ELF-1 (cell line): Measurements from ENCODE around the gene KRTAP10-9.
"Not testable (repeated sequence)": the region's sequence is repeated elsewhere in the genome, so short reads cannot be mapped to it uniquely, and the experiment has no call there.

Source experiments
- DNase-seq: peaks from one replicate; pipeline ENCODE4 v3.0.0-alpha.2; 2016; ENCODE audit warnings: low read depth, low spot score

Gene KRTAP10-9

DNA sequence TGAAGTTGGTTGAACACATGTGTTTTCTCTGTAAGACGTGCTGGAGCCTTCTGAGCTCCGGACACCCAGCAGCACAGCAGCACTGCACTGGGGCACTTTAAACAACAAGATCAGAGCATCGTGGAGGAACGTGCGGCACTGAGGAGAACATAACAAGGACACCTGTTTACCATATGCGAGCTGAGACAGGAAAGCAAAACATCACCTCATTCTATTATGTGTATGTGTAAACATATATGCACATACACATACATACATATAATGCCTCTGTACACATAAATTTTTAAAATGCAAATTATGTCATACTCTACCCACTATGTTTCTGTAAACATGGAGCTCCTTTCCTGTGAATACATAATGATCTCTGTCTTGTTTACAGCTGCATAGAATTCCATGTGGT is 31.4 kb upstream of the KRTAP10-9 start:
- DNase-seq = no peak

DNA sequence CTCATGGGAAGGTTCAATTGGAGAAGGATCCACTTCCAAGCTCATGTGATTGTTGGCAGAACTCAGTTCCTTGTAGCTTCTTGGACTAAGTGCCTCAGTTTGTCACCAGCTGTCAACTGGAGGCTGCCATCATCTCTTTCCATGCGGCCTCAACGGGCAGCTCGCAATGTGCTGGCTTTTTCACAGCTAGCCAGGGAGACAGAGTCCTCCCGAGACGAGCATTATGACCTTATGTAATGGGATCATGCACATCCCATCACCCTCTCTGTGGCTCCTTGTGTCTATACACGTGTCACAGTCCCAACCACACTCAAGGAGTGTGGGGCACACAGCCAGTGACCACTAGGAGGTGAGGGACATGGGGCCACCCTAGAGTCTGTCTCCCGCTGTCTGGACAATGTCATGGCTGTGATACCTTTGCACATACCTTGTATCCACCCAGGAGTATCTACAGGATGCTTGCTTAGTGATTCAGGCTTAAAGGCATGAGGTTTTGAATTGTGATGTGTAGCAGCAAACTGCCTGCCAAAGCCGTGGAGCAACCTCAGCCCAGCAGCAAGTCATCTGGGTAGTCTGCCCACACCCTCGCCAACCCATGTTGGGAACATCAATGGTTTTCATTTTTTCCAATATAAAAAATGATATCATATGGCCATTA is 30.7 kb upstream of the KRTAP10-9 start:
- no peak for DNase-seq

DNA sequence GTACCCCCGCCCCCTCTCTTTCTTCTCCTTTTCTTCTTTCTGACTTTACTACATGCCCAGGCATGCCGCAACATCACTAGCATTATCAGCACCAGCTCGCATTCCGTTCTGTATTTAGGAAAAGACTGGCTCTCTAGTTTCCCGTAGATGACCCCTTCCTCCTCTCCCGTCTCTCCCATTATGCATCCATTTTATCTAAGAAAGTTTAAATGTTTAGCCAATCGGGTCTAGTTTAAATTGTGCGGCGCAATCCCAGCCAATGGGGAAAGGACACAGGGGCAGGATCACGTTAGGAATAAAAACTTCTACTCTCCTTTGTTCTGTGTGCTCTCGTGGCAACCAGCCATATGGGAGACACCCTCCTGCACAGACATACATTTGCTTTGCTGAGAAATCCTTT is 28.8 kb upstream of the KRTAP10-9 start:
- DNase-seq = peak; percentile 74

DNA sequence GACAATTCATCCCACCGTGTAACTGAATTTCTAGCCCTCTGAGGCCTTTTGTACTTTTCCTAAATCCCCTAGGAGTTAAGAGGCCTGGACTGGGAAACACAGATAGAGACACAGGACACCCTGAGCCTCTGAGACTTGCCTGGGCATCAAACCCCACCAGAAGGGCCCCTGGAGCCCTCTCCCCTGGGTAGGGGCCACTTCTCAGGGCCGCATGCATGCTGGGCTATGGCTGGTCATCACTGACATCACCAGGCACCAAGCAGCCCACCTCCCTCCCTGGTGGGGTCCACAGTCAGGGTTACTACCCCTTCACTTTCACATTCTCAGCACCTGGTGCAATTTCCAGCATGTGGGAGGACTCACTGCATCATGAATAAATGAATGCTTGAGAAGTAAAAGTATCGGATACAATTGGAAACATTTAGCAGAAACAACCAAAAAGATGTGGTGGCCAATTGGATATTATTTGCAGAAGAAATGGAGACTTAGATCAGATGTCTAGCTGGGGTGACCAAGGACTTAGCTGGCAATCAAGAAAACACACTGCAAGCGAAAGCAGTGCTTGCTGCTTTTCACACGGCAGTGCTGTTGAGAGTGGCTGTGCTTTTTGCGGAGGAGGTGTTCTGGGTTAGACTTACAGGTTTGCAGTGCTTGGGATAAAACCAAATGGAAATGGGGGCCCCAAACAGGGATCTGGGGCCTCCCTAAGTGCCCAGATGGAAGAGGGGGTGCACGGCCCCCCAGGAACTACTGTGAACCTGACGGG is 27.4 kb upstream of the KRTAP10-9 start:
- no peak for DNase-seq

DNA sequence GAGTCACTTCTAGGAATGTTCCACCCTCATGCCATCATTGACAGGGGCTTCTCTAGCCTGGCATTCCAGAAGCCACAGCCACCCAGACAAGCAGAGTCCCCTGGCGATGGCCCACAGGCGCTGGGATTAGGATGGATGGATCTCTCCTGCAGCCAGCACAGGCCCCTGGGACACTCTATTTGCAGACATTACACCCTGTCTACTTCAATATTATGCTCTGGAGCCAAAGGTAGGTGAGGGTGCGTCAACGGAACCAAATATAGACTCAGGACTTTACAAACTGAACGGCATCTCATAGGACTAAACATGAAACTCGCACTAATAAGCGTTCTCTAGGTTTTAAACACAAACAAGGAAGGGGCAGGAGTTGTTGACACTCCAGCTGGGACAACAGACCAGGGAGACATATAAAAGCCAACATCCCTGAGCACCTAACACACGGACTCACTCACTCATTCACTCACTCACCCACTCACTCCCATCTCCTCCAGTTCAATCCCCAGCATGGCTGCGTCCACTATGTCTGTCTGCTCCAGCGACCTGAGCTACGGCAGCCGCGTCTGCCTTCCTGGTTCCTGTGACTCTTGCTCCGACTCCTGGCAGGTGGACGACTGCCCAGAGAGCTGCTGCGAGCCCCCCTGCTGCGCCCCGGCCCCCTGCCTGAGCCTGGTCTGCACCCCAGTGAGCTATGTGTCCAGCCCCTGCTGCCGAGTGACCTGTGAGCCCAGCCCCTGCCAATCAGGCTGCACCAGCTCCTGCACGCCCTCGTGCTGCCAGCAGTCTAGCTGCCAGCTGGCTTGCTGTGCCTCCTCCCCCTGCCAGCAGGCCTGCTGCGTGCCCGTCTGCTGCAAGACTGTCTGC is 26.5 kb upstream of the KRTAP10-9 start, which contains the start of gene KRTAP10-7:
Gene KRTAP10-7, plus strand, starts transcription at position 480 of the 861 bp plus-strand sequence. Its CDS starts 25 bp downstream, at position 505.
- not testable (repeated sequence) for DNase-seq

DNA sequence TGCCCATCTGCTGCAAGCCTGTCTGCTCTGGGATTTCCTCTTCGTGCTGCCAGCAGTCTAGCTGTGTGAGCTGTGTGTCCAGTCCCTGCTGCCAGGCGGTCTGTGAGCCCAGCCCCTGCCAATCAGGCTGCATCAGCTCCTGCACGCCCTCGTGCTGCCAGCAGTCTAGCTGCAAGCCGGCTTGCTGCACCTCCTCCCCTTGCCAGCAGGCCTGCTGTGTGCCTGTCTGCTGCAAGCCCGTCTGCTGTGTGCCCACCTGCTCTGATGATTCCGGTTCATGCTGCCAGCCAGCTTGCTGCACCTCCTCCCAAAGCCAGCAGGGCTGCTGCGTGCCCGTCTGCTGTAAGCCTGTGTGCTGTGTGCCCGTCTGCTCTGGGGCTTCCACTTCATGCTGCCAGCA is 25.8 kb upstream of the KRTAP10-9 start:
- DNase-seq = not testable (repeated sequence)

DNA sequence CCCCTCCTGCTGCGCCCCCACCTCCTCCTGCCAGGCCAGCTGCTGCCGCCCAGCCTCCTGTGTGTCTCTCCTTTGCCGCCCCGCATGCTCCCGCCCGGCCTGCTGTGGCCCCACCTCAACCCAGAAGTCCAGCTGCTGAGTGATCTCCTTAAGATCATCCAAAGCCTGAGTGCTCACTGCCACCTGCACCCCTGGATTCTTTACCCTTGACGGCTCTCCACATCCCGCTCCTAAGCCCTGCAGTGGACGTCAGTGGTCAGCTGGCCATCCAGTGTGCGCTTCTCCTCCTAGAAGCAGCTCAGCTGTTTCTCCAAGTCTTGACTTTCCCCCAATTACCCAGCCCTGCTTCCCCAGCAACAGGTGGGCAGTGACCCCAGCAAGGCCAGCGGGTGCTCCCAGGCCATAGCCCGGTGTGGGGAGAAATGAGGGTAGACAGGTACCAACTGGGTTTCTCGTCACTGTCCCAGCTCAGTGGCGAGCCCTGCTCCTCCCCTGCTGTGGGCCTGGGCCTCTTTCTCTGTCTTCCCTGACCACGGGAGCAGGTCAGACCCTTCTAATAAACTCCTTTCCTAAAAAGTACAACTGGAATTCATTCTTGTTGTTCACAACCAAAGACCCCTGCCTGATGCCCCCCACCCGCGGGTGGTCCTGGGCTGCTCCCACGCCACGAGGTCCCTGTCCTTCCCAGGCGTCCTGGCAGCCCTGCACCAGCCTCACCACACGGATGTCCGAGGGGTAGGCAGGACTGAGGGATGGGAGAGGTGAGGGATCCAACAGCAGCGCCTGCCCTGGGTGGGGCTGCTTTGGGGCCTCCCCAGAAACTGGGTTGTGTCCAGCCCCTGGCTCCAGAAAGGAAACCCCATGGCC is 25.1 kb upstream of the KRTAP10-9 start:
- no peak for DNase-seq

DNA sequence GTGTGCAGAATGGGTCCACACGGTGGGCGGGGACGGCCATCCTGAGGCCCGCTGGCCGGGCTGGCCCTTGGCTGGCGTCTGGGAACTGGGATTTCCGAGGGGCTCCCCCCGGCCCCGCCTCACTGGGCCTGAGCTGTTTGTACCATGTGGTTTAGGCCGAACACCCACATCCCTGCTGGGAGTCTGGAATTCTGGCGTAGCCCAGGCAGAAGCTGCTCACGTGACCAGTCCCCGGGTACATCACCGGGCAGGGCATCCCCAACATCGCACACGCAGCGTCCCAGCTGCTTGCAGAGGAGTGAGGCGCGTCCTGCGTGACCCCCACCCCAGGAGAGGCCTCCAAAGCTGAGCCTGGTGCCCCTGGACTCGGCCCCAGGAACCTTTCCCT is 24.4 kb upstream of the KRTAP10-9 start:
- DNase-seq = no peak

DNA sequence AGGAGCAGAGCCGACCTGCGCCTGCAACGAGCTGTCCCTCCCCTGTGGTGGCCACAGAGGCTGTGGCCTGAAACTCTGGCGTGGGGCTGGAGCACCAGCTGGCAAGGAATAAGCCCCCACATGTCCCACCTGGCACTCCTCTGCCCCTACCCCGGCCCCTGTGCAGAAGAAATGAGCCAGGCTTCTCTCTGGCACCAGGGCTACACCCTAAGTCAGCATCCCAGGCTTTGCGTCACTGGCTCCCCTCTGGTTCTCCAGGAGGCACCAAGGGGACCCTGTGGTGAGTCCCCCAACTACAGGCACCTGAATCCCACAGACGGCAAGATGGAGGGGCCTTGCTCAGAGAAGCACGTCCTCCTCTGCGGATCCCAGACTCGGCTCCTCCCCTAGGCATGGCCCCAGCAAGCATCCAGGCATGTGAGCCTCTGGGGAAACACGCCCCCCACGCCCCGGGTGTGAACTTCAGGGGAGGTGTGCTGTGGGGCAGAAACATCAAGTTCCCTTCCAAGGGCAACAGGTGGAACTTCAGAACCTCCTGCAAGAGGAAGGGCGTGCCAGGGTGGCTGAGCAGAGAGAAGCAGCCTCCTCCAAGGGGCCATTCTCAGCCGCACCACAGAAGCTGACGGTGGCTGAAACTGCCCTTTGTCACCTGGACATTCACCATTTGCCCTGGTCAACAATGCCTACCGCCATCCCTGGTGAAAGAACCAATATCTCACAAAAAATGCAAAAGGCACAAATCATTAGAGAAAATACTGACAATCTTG is 23.6 kb upstream of the KRTAP10-9 start:
- DNase-seq = no peak

DNA sequence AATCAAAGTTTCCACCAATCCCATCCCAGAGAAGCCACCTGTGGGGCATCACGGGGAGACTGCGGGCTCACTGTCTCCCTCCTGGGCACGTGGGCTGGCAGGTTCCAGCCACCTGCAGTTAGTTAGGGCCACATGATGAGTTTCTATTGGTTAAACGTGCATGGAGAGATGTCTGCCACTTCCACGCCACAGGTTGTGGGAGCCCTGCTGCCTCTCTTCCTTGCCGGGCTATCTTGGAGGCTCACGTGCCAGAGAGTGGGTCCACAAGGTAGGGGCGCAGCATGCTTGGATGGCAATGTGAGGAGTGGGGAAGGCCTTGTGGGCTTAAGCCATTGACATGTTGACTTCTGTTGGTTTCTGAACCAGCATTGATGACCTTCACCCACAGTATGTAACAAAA is 23.0 kb upstream of the KRTAP10-9 start:
- DNase-seq = no peak

DNA sequence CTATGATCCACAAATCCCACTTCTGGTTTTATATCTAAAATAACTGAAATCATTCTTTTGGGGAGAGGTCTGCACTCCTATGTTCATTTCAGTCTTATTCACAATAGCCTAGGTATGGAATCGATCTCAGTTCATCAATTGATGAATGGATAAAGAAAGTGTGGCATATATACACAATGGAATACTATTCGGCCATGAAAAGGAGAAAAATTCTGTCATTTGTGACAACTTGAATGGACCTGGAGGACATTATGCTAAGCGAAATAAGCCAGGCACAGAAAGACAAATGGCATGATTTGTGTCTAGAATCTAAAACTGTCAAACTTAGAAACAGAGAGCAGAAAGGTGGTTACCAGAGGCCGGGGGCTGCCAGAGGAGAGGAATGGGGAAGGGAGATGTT is 20.4 kb upstream of the KRTAP10-9 start:
- DNase-seq = no peak

DNA sequence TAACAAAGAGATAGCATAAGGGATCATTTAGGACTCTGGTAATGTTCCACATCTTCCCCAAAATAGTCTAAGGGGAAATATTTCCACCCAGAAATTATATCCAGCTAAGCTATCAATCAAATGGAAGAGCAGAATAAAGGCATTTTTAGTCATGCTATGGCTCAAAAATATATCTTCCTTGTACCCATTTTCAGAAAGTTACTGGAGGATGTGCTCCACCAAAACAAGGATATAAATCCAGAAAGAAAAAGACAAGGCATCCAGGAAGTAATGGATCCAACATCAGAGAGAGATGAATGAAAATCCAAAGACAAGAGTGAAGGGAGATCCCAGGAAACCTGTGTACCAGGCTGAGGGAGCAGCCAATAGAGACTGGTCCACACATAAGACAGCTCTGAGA is 17.7 kb upstream of the KRTAP10-9 start:
- DNase-seq = no peak

DNA sequence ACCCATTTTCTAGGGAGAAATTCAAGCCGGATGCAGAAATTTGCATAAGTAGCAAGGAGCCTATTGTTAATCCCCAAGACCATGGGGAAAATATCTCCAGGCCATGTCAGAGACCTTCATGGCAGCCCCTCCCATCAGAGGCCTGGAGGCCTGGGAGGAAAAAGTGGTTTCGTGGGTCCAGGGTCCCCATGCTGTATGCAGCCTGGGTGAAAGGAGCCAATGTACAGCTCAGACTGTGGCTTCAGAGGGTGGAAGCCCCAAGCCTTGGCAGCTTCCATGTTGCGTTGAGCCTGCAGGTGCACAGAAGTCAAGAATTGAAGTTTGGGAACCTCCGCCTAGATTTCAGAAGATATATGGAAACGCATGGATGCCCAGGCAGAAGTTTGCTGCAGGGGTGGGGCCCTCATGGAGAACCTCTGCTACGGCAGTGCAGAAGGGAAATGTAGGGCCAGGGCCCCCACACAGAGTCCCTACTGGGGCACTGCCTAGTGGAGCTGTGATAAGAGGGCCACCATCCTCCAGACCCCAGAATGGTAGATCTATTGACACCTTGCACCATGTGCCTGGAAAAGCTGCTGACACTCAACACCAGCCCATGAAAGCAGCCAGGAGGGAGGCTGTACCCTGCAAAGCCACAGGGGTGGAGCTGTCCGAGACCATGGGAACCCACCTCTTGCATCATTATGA is 16.6 kb upstream of the KRTAP10-9 start:
- not testable (repeated sequence) for DNase-seq

DNA sequence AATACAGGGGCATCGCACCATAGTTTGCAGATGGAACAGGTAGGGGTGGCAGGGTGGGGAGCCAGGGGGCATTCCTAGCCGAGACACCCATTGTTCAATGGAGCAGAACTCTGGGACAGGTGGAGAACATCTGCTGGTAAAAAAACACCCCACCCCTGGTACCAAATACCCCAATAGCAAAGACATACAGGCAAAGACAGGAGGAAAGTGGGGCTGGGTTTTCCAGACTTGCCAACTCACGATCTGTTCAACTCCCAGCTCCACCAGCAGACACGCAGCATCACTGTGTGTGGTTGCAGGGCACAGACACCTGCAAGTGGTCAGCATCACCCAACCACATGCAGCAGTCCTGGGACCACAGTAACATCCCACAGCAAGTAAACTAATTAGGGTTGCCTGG is 15.3 kb upstream of the KRTAP10-9 start:
- no peak for DNase-seq

DNA sequence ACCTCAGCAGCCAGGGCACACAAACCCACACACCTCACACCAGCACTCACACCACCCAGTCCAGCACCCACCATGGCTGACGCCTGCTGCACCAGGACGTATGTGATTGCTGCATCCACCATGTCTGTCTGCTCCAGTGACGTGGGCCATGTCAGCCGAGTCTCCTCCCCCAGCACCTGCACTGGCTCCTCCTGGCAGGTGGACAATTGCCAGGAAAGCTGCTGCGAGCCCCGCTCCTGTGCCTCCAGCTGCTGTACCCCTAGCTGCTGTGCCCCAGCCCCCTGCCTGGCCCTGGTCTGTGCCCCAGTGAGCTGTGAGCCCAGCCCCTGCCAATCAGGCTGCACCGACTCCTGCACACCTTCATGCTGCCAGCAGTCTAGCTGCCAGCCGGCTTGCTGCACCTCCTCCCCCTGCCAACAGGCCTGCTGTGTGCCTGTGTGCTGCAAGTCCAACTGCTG is 14.8 kb upstream of the KRTAP10-9 start, which contains the start of gene KRTAP10-8:
Gene KRTAP10-8, plus strand, starts transcription at position 51 of the 458 bp plus-strand sequence. Its CDS starts 22 bp downstream, at position 73.
- DNase-seq = no peak

DNA sequence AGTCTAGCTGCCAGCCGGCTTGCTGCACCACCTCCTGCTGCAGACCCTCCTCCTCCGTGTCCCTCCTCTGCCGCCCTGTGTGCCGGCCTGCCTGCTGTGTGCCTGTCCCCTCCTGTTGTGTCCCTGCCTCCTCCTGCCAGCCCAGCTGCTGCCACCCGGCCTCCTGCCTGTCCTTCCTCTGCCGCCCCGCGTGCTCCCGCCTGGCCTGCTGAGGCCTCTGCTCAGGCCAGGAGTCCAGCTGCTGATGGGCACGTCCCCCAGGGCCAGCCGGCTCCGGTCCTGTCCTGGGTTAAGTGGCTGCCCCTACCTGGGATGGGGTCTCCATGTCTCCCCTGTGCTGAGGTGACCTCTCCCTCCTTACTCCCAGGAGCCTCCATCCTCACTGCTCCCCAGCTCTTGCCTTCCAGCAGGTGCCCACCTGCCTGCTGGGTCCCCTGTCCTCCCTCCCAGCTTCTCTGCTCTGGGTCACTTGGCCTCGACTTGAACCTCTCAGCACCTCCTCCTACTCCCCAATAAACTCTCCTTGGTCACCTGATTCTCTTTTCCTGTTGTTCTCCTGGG is 14.1 kb upstream of the KRTAP10-9 start:
- DNase-seq = no peak

DNA sequence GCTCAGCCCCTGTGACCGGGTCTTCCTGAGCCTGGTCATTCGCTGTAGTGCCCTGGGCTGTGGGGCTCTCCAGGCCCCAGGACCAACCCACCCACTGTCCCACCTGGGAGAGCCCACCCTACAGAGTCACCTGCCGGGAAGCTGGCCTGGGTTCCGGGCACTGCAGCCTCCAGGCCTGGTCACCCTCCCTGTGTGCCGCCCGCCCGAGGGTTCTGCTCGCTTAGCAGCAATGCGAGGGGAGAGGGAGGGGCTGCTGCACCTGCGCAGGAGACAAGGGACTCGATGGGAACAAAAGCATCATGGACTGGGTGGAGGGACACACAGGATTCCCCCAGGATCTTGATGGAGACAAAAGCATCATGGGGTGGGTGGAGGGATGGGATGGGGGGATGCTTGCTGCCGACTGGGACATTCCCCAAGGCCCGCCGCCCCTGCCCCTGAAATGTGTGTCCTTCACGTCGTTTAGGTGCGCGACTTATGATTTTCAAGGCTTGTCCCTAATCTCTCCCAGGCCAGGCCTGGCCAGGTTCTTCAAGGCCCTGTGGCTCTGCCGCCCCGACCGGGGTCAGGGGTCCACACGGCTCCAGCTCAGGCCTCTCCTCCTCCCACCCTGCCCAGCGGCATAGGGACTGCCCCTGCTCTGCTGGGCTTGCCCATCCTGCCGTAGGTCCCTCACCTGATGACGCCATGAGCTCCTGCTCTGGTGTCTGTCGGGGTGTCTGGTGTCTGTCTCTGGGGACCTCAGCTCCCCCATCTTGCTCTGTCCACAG is 13.3 kb upstream of the KRTAP10-9 start:
- no peak for DNase-seq

DNA sequence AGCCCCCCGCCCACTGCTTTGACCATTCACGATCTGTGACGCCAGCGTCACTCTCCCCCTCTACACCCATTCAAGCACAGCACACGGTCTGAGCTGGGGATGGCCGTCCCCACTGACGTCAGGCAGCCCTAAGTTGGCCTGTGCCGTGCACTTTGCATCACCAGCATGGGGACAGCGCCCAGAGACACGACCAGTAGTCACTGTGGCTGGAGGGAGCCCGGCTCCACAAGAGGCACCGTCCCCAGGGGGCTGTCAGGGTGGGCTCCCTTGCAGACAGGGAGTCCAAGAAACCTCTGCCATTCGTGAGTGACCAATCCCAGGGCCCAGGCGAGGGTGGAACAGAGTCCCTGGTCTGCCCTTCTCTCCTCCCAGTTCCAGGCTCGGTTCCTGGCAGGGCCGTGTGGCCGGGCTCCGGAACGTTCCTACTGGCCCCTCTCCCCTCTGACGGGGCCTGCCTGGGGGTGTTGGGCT is 12.7 kb upstream of the KRTAP10-9 start:
- DNase-seq = no peak
